RWPE2 (cell line): Measurements from ENCODE around the gene MACROD2.

Experiments
- ATAC-seq: fragments of 200-7000 bp; cut with Tn5 transposase; 3 replicates; pipeline ENCODE4 v1.9.1; 2021; ENCODE audit warnings: low read depth
- DNase-seq: peaks from one replicate; pipeline ENCODE4 v3.0.0-alpha.2; 2020; ENCODE audit warnings: low spot score
- H3K27ac ChIP-seq: fragments of 450-650 bp; 2 replicates; pipeline ENCODE4 v1.5.1; 2017; ENCODE audit warnings: mild to moderate bottlenecking; ENCODE audit not compliant: poor library complexity, severe bottlenecking
- H3K27me3 ChIP-seq: fragments of 250-450 bp; sonication (Bioruptor Pico); 2 replicates; pipeline ENCODE4 v1.5.1; 2021; ENCODE audit warnings: mild to moderate bottlenecking, moderate library complexity; ENCODE audit not compliant: insufficient read depth, poor library complexity, severe bottlenecking
- H3K36me3 ChIP-seq: fragments of 250-450 bp; sonication (Bioruptor Pico); 2 replicates; pipeline ENCODE4 v1.5.1; 2020; ENCODE audit warnings: low read depth, mild to moderate bottlenecking, moderate library complexity
- H3K4me1 ChIP-seq: fragments of 250-450 bp; sonication (Bioruptor Pico); 2 replicates; pipeline ENCODE4 v1.5.1; 2021; ENCODE audit warnings: mild to moderate bottlenecking, moderate library complexity; ENCODE audit not compliant: insufficient read depth, poor library complexity, severe bottlenecking
- H3K4me3 ChIP-seq: fragments of 250-450 bp; sonication (Bioruptor Pico); 2 replicates; pipeline ENCODE4 v1.5.1; 2021; ENCODE audit warnings: mild to moderate bottlenecking, moderate library complexity; ENCODE audit not compliant: severe bottlenecking
- H3K9me3 ChIP-seq: fragments of 250-450 bp; sonication (Bioruptor Pico); 2 replicates; pipeline ENCODE4 v1.5.1; 2021; ENCODE audit warnings: mild to moderate bottlenecking, moderate library complexity; ENCODE audit not compliant: severe bottlenecking
- CTCF ChIP-seq: fragments of 450-650 bp; IDR thresholded peaks from one replicate; pipeline ENCODE4 v1.5.1; 2017; ENCODE audit warnings: mild to moderate bottlenecking, moderate library complexity; ENCODE audit not compliant: poor library complexity, severe bottlenecking

The MACROD2 gene

GRCh38 chr20:15546525-15547023, 1551.3 kb downstream of the MACROD2 start:
- no peak for ATAC-seq
- TF ChIP-seq CTCF, result no peak
- H3K36me3 ChIP-seq, result no peaks in the 10 kb centered on the region

GRCh38 chr20:15547119-15547518, 1551.8 kb downstream of the MACROD2 start:
- no peak overlapping the region for H3K27ac ChIP-seq
- no peaks in the 10 kb centered on the region for H3K9me3 ChIP-seq
- H3K4me3 ChIP-seq, result no peak overlapping the region
- DNase-seq (no peak), ATAC-seq (no peak)
- no peaks in the 10 kb centered on the region for H3K27me3 ChIP-seq
- H3K36me3 ChIP-seq, result no peaks in the 10 kb centered on the region
- H3K4me1 ChIP-seq, result no peaks in the 10 kb centered on the region
- no peak for TF ChIP-seq CTCF

More at GRCh38 chr20:15546525-15547023, 1551.3 kb downstream of the MACROD2 start:
- no peaks in the 10 kb centered on the region for H3K27me3 ChIP-seq
- DNase-seq, result no peak
- no peaks in the 10 kb centered on the region for H3K9me3 ChIP-seq
- H3K27ac ChIP-seq, result no peak overlapping the region
- H3K4me3 ChIP-seq, result no peak overlapping the region
- no peaks in the 10 kb centered on the region for H3K4me1 ChIP-seq

- Histone ChIP-seq H3K4me1 (no peaks in the 10 kb centered on the region), H3K27ac (no peak overlapping the region), H3K4me3 (no peak overlapping the region), H3K36me3 (no peaks in the 10 kb centered on the region), H3K9me3 (no peaks in the 10 kb centered on the region), H3K27me3 (no peaks in the 10 kb centered on the region)
- no peak for TF ChIP-seq CTCF
- ATAC-seq (no peak), DNase-seq (no peak)
Measured at GRCh38 chr20:15550116-15550870, 1555.0 kb downstream of the MACROD2 start.

GRCh38 chr20:15555913-15556312, 1560.6 kb downstream of the MACROD2 start:
- Histone ChIP-seq H3K9me3 (no peaks in the 10 kb centered on the region), H3K4me1 (no peaks in the 10 kb centered on the region), H3K27ac (no peak overlapping the region), H3K4me3 (no peak overlapping the region), H3K36me3 (no peaks in the 10 kb centered on the region), H3K27me3 (no peaks in the 10 kb centered on the region)
- no peak for TF ChIP-seq CTCF
- ATAC-seq (no peak), DNase-seq (no peak)

GRCh38 chr20:15556869-15557268, 1561.6 kb downstream of the MACROD2 start:
- DNase-seq, result no peak
- no peak for ATAC-seq
- Histone ChIP-seq H3K36me3 (no peaks in the 10 kb centered on the region), H3K27me3 (no peaks in the 10 kb centered on the region), H3K27ac (no peak overlapping the region), H3K4me1 (no peaks in the 10 kb centered on the region), H3K4me3 (no peak overlapping the region), H3K9me3 (no peaks in the 10 kb centered on the region)
- TF ChIP-seq CTCF, result no peak
